NCI-H2107 (cell line): ENCODE results near the gene CRK.

Source experiments
- DNase-seq: peaks from one replicate; lab custom pipeline; 2025; lab: John Stamatoyannopoulos, UW

CRK gene

GRCh38 chr17:1486802-1487695 lies 31.0 kb upstream of the CRK start:
- no peak for DNase-seq

- no peak for DNase-seq
Measured at GRCh38 chr17:1485423-1486376, 29.7 kb upstream of the CRK start.

GRCh38 chr17:1484676-1485422 lies 28.8 kb upstream of the CRK start:
- DNase-seq: no peak

- no peak for DNase-seq
Measured at GRCh38 chr17:1484060-1484535, 28.1 kb upstream of the CRK start.

GRCh38 chr17:1482680-1483079 lies 26.6 kb upstream of the CRK start:
- DNase-seq: no peak

- DNase-seq: no peak
Measured at GRCh38 chr17:1481736-1482135, 25.7 kb upstream of the CRK start.

GRCh38 chr17:1480747-1481465 lies 24.9 kb upstream of the CRK start:
- no peak for DNase-seq

- no peak for DNase-seq
Measured at GRCh38 chr17:1478418-1478817, 22.4 kb upstream of the CRK start.

GRCh38 chr17:1475321-1475854 lies 19.4 kb upstream of the CRK start:
- DNase-seq: no peak

GRCh38 chr17:1474402-1475189 lies 18.6 kb upstream of the CRK start:
- no peak for DNase-seq

- no peak for DNase-seq
Measured at GRCh38 chr17:1473841-1474240, 17.8 kb upstream of the CRK start.

- no peak for DNase-seq
Measured at GRCh38 chr17:1473170-1473569, 17.1 kb upstream of the CRK start.

GRCh38 chr17:1471911-1472821 lies 16.1 kb upstream of the CRK start:
- DNase-seq: no peak

- no peak for DNase-seq
Measured at GRCh38 chr17:1471490-1471889, 15.5 kb upstream of the CRK start.

- DNase-seq: no peak
Measured at GRCh38 chr17:1470755-1471462, 14.9 kb upstream of the CRK start.

GRCh38 chr17:1470071-1470754 lies 14.2 kb upstream of the CRK start:
- DNase-seq: no peak

- DNase-seq: no peak
Measured at GRCh38 chr17:1469231-1469852, 13.3 kb upstream of the CRK start.
